ENCODE measurements around the gene PRTN3. TPM values are rescaled to one million over a fixed set of nuclear protein-coding genes. Genes with fewer than 3 reads are reported as not detected.
"Not testable (repeated sequence)": the region's sequence is repeated elsewhere in the genome, so short reads cannot be mapped to it uniquely, and the experiment has no call there.

PRTN3 gene
- total RNA-seq, 4 donors from 2014 or later: not detected

GRCh38 chr19:814152-815078 is 26.4 kb upstream of the PRTN3 start:
- Histone ChIP-seq H3K4me3 (no peak overlapping the region), H3K27me3 (no peaks in the 10 kb centered on the region), H3K27ac (no peak overlapping the region), H3K9me3 (no peaks in the 10 kb centered on the region), H3K4me1 (no peaks in the 10 kb centered on the region), H3K36me3 (peaks cover 0 to 68% (median 23%) of the 10 kb centered on the region in 3 donors)
- TF ChIP-seq POLR2A (IDR thresholded peaks at IDR 0.05): no peak
- TF ChIP-seq CTCF (IDR thresholded peaks at IDR 0.05): no peak
- TF ChIP-seq EP300 (IDR thresholded peaks at IDR 0.05): no peak
- WGBS, 2 donors: 90 to 91% methylated on average over 47 to 49 of the region's 49 CpGs
- DNase-seq (ENCODE audit: low spot score in 2 of 2): no peak

- Histone ChIP-seq H3K4me3 (no peak overlapping the region), H3K36me3 (peaks cover 0 to 60% (median 14%) of the 10 kb centered on the region in 3 donors), H3K4me1 (no peaks in the 10 kb centered on the region), H3K27me3 (no peaks in the 10 kb centered on the region), H3K27ac (no peak overlapping the region), H3K9me3 (no peaks in the 10 kb centered on the region)
- TF ChIP-seq EP300 (IDR thresholded peaks at IDR 0.05): no peak
- no peak for TF ChIP-seq CTCF (IDR thresholded peaks at IDR 0.05)
- no peak for TF ChIP-seq POLR2A (IDR thresholded peaks at IDR 0.05)
- no peak for DNase-seq (ENCODE audit: low spot score in 2 of 2)
- WGBS, 2 donors: 91 to 98% methylated on average over 33 of the region's 47 CpGs
Observed at GRCh38 chr19:815079-815774, 25.6 kb upstream of the PRTN3 start.

- Histone ChIP-seq H3K4me1 (no peaks in the 10 kb centered on the region), H3K4me3 (no peak overlapping the region), H3K27ac (no peak overlapping the region), H3K9me3 (no peaks in the 10 kb centered on the region), H3K27me3 (peaks cover 0 to 2% of the 10 kb centered on the region in 2 donors), H3K36me3 (peaks cover 0 to 53% (median 7%) of the 10 kb centered on the region in 3 donors)
- WGBS, 2 donors: 91 to 95% methylated on average over 13 of the region's 13 CpGs
- no peak for DNase-seq (ENCODE audit: low spot score in 2 of 2)
- no peak for TF ChIP-seq CTCF (IDR thresholded peaks at IDR 0.05)
- no peak for TF ChIP-seq EP300 (IDR thresholded peaks at IDR 0.05)
- TF ChIP-seq POLR2A (IDR thresholded peaks at IDR 0.05): no peak
Observed at GRCh38 chr19:815775-816499, 24.9 kb upstream of the PRTN3 start.

- H3K27me3 ChIP-seq: peaks cover 0 to 8% of the 10 kb centered on the region in 2 donors
- no peak overlapping the region for H3K27ac ChIP-seq
- peaks cover 0 to 48% (median 2%) of the 10 kb centered on the region in 3 donors for H3K36me3 ChIP-seq
- WGBS, 2 donors: 91 to 92% methylated on average over 2 of the region's 2 CpGs
- no peak overlapping the region for H3K4me3 ChIP-seq
- TF ChIP-seq CTCF (IDR thresholded peaks at IDR 0.05) (no peak), EP300 (IDR thresholded peaks at IDR 0.05) (no peak), POLR2A (IDR thresholded peaks at IDR 0.05) (no peak)
- H3K4me1 ChIP-seq: peaks cover 0 to 4% (median 2%) of the 10 kb centered on the region in 4 donors
- H3K9me3 ChIP-seq: no peaks in the 10 kb centered on the region
- DNase-seq (ENCODE audit: low spot score in 2 of 2): no peak
Observed at GRCh38 chr19:816500-816857, 24.3 kb upstream of the PRTN3 start.

- not testable (repeated sequence) for H3K9me3 ChIP-seq; DNase-seq (ENCODE audit: low spot score in 2 of 2); H3K4me3 ChIP-seq; H3K27ac ChIP-seq
- Histone ChIP-seq H3K4me1 (peaks cover 0 to 16% (median 7%) of the 10 kb centered on the region in 4 donors), H3K27me3 (peaks cover 6 to 36% of the 10 kb centered on the region in 2 donors), H3K36me3 (peaks cover 0 to 11% (median 0%) of the 10 kb centered on the region in 3 donors)
- 82 to 88% methylated on average over 5 of the region's 5 CpGs for WGBS, 2 donors
Observed at GRCh38 chr19:820212-820611, 20.6 kb upstream of the PRTN3 start.

All from tibial nerve (tissue), 4 donors.